ENCODE data around the gene MYH11. TPM values are rescaled to one million over a fixed set of nuclear protein-coding genes. Genes with fewer than 3 reads are reported as not detected.

MYH11 gene
- polyA plus RNA-seq, 3 donors = 0.06 TPM; not detected in 2

- intact Hi-C loops (cut with micrococcal nuclease) = no loop called here
- Mint-ChIP-seq H3K4me3 (no peak overlapping the region), H3K9me3 (peaks cover 0 to 4% (median 0%) of the 10 kb centered on the region in 7 donors), H3K27me3 (ENCODE audit: low read depth in 3 of 3) (peaks cover 0 to 4% (median 0%) of the 10 kb centered on the region in 3 donors), H3K4me1 (peaks cover 19% of the 10 kb centered on the region), H3K27ac (no peak overlapping the region), H3K36me3 (no peaks in the 10 kb centered on the region)
- no peak overlapping the region for H3K9ac ChIP-seq (ENCODE audit: insufficient read depth, low read length, poor library complexity, severe bottlenecking)
- no peak overlapping the region for H2AFZ ChIP-seq (ENCODE audit: insufficient read depth, low read depth, low read length, poor library complexity, severe bottlenecking)
- no CpG with 5 or more reads among the region's 7 CpGs for WGBS (ENCODE audit: insufficient coverage)
- TF ChIP-seq CTCF (IDR thresholded peaks at IDR 0.05) = no peak
- H3K4me1 ChIP-seq (ENCODE audit: control insufficient read depth in 1 of 2, insufficient read depth in 2 of 2, low read length in 2 of 2) = peaks cover 20 to 24% of the 10 kb centered on the region in 2 donors
- DNase-seq = no peak
- no peak overlapping the region for H3K4me2 ChIP-seq (replicated peaks; ENCODE audit: extremely low read depth, low read length, poor library complexity, severe bottlenecking)
- no peak overlapping the region for H3K27ac ChIP-seq (ENCODE audit: low read depth in 1 of 2, low read length in 2 of 2)
- no peaks in the 10 kb centered on the region for H3K9me3 ChIP-seq (replicated peaks in 1 of 2; ENCODE audit: control insufficient read depth in 1 of 2, insufficient read depth in 1 of 2, low read length in 2 of 2)
- no peaks in the 10 kb centered on the region for H4K20me1 ChIP-seq (ENCODE audit: insufficient read depth, low read length)
- no peaks in the 10 kb centered on the region for H3K27me3 ChIP-seq (ENCODE audit: control insufficient read depth in 2 of 2, insufficient read depth in 2 of 2, low read length in 2 of 2)
- no peaks in the 10 kb centered on the region for H3K36me3 ChIP-seq (replicated peaks in 1 of 2; ENCODE audit: control insufficient read depth in 1 of 2, insufficient read depth in 2 of 2, low read length in 2 of 2)
- no peak overlapping the region for H3K4me3 ChIP-seq (replicated peaks in 1 of 3; ENCODE audit: low read depth in 2 of 3, low read length in 3 of 3)
- H3K79me2 ChIP-seq (ENCODE audit: insufficient read depth, low read length) = no peaks in the 10 kb centered on the region
Observed at GRCh38 chr16:15827299-15827698, 29.5 kb downstream of the MYH11 start.

GRCh38 chr16:15825750-15826305, 31.0 kb downstream of the MYH11 start:
- H3K36me3 Mint-ChIP-seq = no peaks in the 10 kb centered on the region
- WGBS (ENCODE audit: insufficient coverage) = 91% methylated on average over 7 of the region's 9 CpGs
- Histone ChIP-seq H4K20me1 (ENCODE audit: insufficient read depth, low read length) (no peaks in the 10 kb centered on the region), H3K27me3 (ENCODE audit: control insufficient read depth in 2 of 2, insufficient read depth in 2 of 2, low read length in 2 of 2) (no peaks in the 10 kb centered on the region), H3K4me3 (replicated peaks in 1 of 3; ENCODE audit: low read depth in 2 of 3, low read length in 3 of 3) (no peak overlapping the region), H2AFZ (ENCODE audit: insufficient read depth, low read depth, low read length, poor library complexity, severe bottlenecking) (no peak overlapping the region), H3K36me3 (replicated peaks in 1 of 2; ENCODE audit: control insufficient read depth in 1 of 2, insufficient read depth in 2 of 2, low read length in 2 of 2) (no peaks in the 10 kb centered on the region), H3K79me2 (ENCODE audit: insufficient read depth, low read length) (no peaks in the 10 kb centered on the region), H3K27ac (ENCODE audit: low read depth in 1 of 2, low read length in 2 of 2) (no peak overlapping the region), H3K9ac (ENCODE audit: insufficient read depth, low read length, poor library complexity, severe bottlenecking) (no peak overlapping the region), H3K4me1 (ENCODE audit: control insufficient read depth in 1 of 2, insufficient read depth in 2 of 2, low read length in 2 of 2) (peaks cover 9 to 11% of the 10 kb centered on the region in 2 donors), H3K9me3 (replicated peaks in 1 of 2; ENCODE audit: control insufficient read depth in 1 of 2, insufficient read depth in 1 of 2, low read length in 2 of 2) (no peaks in the 10 kb centered on the region), H3K4me2 (replicated peaks; ENCODE audit: extremely low read depth, low read length, poor library complexity, severe bottlenecking) (no peak overlapping the region)
- no peak for DNase-seq
- peaks cover 7% of the 10 kb centered on the region for H3K4me1 Mint-ChIP-seq
- intact Hi-C loops (cut with micrococcal nuclease) = no loop called here
- no peak overlapping the region for H3K27ac Mint-ChIP-seq
- no peak for TF ChIP-seq CTCF (IDR thresholded peaks at IDR 0.05)
- H3K9me3 Mint-ChIP-seq = peaks cover 0 to 2% (median 0%) of the 10 kb centered on the region in 7 donors
- peaks cover 0 to 4% (median 0%) of the 10 kb centered on the region in 3 donors for H3K27me3 Mint-ChIP-seq (ENCODE audit: low read depth in 3 of 3)
- no peak overlapping the region for H3K4me3 Mint-ChIP-seq
